8988T (cell line): ENCODE measurements around the gene RAET1G.
A peak's percentile ranks its signal among the peaks of the same experiment; 100 is the strongest.
"Not testable (repeated sequence)": the region's sequence is repeated elsewhere in the genome, so short reads cannot be mapped to it uniquely, and the experiment has no call there.

Experiments used
- DNase-seq: peaks from one replicate; pipeline ENCODE4 v3.0.0; 2011

RAET1G gene

DNA sequence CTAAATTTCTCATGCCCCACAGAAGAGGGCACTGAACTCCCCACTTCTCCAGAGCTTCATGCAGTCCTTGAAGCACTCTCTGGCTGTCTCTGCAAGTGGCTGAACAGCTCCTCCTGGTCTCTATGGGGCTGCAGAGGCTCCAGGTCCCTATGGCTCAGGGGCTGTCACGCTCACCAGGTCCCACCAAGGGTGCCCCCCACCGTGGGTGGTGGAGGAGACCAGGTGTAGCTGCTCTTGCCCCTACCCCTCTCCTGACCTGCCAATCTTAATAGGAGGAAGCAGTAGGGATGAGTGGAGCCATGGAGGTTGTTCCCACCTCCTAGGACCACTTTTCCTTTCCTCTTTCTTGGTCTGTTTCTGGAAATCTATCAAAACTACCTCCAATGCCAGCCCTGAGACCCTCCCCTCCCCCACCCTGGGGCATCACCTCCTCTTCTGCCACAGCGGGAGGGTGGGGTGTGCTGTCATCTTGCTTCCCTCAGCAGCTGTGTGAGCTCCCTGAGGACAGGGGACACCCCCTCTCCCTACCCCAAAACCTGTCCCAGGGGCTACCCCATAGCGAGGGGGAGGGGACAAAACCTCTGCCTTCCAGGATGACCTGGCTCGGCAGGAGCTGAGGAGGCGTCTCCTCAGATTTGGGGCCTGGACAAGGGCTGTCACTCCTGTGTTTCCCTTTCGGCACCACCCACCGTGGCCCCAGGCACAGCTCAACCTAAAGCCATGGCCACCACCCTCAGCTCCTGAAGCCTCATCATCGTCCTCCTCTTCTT, 13.0 kb downstream of the RAET1G start:
- DNase-seq: no peak

DNA sequence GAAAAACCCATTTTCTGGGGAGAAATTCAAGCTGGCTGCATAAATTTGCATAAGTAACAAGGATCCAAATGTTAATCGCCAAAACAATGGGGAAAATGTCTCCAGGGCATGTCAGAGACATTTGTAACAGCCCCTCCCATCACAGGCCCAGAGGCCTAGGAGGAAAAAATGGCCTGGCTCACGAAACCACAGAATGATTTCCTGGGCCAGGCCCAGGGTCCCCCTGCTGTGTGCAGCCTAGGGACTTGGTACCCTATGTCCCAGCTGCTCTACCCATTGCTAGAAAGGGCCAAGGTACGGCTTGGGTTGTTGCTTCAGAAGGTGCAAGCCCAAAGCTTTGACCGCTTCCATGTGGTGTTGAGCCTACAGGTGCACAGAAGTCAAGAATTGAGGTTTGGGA, 14.4 kb downstream of the RAET1G start:
- not testable (repeated sequence) for DNase-seq

DNA sequence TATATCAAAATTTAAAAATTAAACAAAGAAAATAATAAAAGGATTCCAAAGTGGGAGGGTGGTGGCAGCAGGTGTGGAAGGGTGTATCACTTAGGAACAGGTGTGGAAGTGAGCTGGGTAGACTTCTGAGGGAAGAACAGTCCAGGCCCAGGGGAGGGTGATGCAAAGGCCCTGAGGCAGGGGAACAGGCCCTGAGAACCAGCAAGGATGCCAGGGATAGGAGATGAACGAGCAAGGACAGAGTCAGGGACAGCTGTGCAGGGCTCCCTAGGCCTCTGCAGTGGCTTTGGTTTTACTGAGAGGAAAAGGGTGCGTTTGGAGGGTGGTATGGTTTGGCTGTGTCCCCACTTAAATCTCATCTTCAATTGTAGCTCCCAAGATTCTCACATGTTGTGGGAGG, 15.6 kb downstream of the RAET1G start:
- no peak for DNase-seq

DNA sequence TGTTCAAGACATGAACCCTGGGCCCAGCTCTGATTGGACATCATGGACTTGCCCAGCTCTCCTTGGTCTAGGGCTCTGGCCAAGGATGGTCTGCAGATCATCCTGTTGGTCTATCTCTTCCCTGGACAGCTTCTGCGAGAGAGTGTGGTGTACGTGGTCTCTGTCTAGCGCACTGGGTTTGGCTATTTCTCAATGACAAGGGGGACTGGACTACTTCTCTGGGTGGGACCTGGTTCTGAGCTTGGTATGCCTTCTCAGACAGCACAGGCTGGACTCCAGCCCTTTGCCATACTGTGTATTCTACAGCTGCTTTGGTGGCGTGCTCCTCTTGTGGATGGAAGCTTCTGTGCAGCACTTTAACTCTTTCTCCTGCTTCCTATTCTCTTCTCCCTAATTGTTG, 16.5 kb downstream of the RAET1G start:
- no peak for DNase-seq

DNA sequence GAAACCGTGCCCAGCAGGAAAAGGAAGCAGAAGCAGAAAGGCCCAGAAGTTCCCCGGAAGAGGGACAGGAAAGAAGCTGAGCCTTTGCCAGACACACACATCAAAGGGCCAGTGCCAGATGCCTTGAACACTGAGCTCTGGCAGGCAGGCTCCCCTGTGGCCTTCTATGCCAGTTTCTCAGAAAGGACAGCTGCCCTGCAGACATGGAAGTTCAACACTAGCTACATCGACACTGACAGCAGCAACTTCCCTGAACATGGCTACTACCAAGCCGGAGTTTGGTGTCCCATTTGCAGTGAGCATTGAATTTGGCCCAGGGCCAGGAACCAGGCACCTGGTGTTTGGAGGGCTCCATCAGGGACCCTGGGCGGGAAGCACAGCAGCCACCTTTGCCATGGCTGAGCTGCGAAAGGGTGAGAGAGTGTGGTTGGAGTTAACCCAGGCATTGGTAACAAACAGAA, 17.0 kb downstream of the RAET1G start:
- no peak for DNase-seq

DNA sequence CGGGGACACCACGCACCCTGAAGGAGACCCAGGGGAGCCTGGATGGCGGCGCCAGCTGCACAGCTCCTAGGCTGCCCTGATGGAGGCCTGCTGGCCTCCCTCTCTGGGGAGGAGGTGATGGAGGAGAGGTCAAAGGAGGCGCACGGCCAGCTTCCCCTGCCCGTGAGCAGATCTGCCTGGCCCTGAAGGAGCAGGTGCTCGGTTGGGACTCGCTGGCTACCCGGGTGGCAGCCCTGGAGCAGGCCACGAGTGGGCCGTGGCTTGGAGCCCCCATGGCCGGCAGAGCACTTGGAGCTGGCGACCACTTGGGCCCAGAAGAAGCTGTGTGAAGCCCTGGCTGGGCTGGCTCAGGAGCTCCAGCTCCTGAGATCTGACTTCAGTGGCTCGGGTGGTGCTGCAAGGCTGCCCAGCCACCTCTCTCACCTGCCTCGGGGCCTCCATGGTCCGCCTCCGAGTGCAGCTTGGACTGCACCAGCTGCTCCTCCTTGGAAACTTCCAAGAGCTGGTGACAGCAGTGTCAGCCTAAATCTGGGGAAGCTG, 17.5 kb downstream of the RAET1G start:
- no peak for DNase-seq

DNA sequence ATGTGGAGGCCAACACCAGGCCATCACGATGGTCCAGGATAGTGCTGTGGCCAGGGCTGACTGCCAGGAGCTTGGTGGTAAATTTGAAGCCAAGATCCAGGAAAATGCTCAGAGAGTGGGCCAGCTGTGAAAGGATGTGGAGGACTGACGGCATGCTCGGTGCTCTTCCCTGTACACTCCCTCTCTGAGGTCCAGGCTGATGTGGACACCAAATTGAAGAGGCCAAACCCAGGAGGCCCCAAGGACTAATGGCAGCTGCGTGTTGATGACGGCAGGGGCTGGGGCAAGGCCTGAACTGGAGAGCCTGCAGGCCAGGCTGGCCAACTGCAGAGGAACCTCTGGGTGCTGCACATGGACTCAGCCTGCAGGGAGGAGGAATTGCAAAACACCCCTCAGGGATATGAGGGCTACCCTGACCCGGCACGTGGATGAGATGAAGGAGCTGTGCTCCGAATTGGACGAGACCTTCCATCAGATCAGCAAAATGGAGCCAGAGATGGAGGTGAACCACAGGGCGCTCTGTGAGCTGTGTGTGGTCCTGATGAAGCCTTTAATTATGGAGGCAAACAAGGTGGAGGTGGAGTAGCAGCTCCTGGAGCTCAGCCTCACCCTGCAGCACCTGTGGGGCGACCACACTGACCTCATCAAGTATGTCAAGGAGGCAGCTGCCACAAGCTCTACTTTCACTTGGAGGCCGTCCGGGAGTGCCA, 18.1 kb downstream of the RAET1G start:
- DNase-seq: no peak

DNA sequence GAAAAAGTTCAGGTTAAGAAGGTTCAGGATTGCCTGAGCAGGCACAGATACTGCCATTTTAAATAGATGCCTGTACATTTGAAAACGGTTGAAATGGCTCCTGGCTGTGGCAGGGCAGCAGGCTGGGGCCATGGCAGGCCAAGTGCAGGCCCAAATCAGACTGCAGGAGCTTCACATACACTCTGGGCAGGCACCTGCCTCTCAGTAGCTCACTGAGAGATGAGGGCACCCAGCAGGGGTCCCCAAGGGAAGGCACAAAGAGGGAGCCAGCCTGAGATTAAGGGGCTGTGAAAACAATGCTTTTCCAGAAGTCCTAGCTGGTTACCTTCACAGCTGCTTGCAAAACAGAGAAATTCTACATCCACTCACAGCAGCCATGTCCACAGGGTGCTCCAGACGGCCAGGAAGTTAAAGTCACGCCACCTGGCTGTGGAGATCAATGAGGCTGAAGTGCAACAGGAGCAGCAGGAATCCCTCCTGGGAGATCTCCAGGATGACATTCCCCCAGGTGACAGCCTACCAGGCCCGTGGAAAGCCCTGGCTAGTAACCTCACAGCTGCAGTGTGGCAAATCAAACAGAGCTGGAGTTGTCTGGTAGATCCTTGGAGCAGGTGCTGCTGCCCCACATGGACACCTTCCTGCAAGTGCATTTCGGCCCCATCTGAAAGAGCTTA, 18.8 kb downstream of the RAET1G start:
- DNase-seq: no peak

DNA sequence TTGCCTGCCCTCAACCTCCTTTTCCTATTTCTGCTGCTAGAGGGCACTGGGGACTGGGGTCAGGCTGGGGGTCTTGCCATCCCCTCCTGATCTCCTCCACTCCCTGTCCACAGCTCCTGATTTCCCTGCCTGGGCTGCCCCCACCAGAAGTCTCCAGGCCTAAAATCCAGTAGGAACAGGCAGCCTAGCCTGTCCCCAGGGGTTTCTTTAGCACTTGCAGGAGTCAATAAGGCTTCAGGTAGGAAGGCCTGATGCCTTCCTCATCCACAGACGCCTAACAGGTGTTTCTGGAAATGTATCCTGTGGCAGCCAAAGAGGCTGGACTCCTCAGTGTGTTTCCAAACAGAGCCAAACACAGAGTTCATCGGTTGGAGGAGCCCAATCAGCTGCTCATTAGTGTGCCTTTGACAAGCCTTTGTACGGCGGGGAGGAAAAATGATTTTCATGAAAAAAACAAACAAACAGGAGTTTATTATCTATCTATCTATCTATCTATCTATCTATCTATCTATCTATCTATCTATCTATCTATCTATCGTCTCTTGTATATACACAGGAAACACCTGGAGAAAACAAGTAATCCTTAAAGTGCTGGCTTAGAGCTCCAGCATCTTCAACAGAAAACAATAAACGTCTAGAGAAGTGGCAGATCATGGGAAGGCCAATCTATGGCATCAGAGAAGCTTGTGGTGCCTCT, 21.3 kb downstream of the RAET1G start:
- DNase-seq: no peak

DNA sequence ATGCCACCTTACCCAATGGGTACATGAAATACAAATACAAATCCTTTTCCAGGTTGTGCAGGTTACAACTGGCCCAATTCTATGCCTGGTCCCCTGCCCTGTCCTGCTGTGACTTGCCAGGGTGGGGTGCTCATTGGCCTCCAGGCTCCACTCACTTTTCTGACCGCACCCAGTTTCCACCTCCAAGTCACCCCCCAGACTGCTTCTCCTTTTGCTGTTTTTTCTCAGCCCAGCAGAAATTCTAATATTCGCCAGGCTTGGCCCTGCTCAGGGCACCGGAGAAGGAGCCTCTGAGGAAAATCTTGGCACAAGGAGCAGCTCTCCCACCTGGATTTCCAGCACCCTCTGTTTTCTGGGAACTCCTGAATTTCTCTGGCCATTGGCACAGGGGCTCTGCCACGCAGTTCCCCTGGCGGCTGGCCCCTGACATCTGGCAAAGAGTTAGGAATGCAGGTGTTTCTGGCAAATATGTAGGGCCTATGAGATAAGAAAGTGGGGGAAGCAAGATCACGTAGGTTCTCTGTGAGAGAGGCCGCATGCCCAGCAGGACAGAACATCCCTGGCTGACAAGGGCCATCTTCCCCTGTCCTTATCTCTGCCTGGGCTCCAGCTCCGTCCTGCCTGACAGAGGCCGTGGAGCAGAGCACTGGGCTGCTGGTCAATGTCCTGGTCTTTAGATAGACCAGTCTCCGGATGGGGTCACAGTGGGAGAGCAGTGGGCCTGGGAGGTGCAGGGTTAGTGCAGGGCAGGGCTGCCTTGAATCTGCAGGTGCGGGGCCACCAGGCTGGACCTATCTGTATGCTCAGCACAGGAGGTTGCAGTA, 22.1 kb downstream of the RAET1G start:
- DNase-seq: no peak

DNA sequence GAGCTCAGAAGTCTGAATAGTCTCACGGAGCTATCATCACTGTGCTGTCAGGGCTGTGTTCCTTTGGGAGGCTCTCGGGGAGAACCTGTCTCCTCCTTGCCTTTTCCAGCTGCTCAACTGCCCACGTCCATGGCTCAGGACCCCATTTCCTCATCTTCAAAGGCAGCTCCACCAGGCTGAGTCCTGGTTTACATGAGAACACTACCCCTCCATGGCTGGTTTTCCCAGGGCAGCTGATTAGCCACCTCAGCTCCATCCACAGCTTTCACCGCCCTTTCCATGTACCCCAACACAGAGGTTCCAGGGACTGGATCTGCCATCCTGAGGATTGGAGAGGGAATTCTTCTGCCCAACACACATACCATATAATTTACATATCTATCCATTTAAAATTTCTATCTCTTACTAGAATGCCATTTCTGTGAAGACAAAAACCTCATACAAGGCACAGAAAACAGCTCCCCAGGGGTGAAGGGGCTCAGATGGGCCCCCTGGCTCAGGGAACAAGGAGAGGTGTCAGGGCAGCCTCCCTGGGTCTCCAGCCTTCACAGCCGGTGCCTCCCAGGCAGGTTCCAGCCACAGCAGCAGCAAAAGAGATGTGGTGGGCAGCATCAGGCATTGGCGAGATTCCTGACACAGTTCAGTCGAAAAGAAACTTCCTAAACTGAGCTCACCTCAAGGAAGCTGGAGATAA, 22.8 kb downstream of the RAET1G start:
- DNase-seq: no peak

DNA sequence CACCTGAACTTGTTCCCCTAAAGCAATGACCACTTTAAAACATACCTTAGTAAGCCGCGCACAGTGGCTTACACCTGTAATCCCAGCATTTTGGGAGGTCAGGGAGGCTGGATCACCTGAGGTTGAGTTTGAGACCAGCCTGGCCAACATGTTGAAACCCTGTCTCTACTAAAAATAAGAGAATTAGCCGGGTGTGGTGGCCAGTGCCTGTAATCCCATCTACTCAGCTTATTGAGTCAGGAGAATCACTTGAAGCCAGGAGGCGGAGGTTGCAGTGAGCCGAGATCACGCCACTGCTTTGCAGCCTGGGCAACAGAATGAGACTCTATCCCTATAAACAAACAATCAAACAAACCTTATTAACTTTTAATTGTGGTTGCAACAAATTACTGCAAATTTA, 23.4 kb downstream of the RAET1G start:
- DNase-seq: no peak

DNA sequence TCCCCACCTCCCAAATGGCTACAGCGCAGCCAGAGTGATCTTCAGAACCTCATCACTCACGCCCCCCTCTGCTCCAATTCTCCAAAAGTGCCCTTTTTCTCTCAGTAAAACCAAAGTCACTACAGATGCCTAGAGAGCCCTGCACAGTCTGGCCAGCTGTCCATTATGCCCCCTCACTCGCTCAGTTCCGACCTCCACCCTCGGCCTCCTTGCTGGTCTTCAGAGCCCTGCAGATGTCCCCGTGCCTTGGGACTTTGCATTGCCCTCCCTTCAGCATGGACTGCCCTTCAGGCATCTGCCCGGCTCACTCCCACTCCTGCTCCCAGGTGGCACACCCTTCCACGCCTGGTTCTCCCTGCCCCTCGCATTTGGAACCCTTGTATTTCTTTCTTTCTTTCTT, 24.0 kb downstream of the RAET1G start:
- DNase-seq: no peak

DNA sequence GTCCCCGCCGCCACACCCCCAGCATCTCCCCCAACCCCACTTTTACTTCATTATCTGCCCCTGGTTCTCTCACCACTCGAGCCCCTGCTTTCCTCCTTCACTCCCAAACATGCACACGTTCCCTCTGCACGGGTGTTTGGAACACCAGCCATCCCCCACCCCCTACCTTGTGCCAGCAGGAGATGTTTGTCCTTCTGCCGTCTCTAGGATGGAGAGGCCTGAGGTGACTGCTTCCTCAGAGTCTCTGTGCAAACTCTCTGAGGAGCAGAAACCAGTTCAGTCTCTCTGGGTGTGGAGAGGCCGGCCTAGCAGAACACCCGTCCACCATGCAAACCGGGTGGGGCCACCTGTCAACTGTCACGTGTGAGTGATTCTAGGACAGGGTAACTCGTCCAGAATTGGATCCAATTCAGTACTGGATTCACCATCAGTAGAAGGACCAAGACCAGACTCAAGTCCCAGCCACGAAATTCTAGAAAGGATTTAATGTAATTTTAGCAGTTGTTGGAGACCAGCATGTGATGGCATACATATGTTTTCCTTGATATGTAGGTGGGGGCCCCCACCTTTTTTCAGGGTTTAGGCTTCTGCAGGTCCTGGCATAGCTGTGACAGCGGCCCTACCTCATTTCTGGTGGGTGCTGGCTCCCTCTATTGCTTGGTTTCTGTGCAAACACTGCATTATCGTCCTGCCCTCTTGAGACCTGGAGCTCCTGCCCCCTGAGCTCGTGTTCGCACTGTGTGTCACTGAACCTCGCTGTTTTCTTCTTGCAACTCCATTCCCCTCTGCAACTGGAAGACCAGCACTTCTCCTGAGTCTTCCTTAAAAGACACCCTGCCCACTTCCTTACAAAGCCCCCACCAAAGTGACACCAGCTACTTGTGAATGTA, 24.8 kb downstream of the RAET1G start, which contains the start of gene RAET1E:
RAET1E (minus strand) TSS at position 259 of the 890 bp plus-strand sequence. CDS start 7,212 bp downstream, outside the sequence.
- DNase-seq: no peak

DNA sequence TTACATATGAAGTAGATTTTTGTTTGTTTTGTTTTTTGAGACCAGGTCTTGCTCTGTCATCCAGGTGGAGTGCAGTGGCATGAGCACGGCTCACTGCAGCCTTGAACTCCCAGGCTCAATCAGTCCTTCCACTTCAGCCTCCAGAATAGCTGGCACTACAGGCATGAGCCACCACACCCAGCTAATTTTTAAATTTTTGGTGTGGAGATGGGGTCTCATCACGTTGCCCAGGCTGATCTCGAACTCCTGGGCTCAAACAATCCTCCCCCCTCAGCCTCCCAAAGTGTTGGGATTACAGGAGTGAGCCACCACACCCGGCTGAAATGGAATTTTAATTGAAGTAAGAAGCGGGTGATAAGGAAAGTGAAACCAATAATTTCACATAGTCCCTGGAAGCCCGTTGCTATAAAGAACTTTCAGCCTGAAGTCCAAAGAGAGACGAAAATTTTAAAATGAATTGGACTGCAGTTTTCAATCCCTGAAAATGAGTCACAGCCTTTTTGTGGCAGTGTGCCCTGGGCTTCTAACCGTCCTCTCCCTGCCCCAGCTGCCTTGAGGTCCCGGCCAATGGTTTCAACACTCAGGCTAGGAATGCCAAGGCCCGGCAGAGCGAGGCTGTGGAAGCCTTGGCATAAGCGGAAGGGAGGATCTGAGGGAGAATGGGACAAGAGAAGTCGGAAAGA, 25.8 kb downstream of the RAET1G start:
- no peak for DNase-seq

DNA sequence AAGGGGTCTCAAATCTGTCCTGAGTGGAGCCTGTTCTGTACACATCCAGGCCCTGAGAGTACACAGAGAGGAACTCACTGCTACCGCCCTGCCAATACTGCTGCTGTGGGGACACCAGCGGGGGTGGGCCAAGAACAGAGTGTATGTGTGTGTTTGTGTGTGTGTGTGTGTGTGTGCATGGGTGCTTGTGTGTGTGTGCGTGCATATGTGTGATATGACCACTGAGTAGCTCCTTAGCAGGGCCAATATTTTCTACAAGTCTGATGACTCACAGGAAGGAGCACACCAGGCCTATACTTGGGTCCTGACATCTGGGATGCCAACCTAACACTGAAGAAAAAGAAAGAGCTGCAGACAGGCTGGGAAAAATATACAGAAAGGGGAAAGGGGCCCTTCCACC, 26.4 kb downstream of the RAET1G start:
- no peak for DNase-seq

DNA sequence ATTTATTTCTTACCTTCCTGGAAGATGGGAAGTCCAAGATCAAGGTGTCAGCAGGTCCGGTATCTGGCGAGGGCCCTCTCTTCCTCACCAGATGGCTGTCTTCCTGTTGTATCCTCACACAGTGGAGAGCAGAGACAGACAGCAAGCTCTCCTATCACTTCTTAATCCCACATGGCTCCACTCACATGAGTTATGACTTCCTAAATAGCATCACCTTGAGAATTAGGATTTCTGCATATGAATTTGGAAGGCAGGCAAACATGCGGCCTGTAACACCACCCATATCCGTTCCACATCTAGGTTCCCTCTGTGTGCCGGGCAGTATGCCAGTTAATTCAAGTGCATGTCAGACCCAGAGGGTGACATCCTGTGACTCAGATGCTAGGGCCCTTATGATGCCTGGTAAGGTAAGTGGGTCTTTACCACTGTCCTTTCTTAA, 27.1 kb downstream of the RAET1G start:
- DNase-seq: peak; percentile 77

DNA sequence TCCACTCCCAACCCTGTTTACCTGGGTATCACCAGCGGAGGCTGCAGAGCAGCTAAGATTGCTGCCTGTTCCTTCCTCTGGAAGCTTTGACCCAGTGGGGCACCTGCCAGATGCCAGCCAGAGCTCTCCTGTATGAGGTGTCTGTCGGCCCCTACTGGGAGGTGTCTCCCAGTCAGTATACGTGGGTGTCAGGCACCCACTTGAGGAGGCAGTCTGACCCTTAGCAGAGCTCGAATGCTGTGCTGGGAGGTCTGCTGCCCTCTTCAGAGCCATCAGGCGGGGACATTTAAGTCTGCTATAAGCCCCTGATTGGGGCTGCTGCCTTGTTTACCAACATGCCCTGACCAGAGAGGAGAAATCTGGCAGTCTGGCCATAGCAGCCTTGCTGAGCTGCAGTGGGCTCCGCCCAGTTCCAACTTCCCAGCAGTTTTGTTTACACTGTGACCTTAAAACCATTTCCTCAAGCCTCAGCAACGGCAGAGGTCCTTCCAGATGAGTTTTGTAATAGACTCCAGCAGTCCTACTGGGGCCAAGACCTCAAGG, 27.8 kb downstream of the RAET1G start:
- DNase-seq: no peak

DNA sequence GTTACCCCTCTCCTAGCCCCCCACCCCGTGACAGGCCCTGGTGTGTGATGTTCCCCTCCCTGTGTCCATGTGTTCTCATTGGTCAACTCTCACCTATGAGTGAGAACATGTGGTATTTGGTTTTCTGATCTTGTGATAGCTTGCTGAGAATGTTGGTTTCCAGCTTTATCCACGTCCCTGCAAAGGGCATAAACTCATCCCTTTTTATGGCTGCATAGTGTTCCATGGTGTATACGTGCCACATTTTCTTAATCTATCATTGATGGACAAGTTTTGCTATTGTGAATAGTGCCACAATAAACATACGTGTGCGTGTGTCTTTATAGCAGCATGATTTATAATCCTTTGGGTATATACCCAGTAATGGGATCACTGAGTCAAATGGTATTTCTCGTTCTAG, 31.1 kb downstream of the RAET1G start:
- not testable (repeated sequence) for DNase-seq
